ENCODE measurements around the gene MDH1.
A peak's percentile ranks its signal among the peaks of the same experiment; 100 is the strongest.

MDH1 gene

DNA sequence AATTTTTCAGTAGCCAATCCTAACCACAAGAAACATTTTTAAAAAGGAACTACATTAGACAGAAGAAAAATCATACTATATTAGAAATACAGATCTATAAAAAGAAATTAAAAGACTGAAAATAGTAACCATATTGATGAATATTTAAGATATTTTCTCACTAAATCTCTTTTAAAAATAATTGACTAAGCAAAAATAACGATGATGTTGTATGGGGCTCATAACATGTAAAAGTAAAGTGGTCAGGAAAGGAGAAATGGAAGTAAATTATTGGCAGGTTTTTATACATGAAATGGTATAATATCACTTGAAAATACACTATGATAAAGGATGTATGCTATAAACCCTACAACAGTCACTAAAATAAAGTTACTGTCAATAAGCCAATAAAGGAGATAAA, 5.9 kb upstream of the MDH1 start:
- no peaks in the 10 kb centered on the region for H3K36me3 ChIP-seq (replicated peaks; ENCODE audit: low read depth, low read length)
- H3K9ac ChIP-seq (ENCODE audit: low read length) = no peak overlapping the region
- H3K9me3 ChIP-seq (ENCODE audit: insufficient read depth, low read length) = no peaks in the 10 kb centered on the region
- TF ChIP-seq, protein P1, sequence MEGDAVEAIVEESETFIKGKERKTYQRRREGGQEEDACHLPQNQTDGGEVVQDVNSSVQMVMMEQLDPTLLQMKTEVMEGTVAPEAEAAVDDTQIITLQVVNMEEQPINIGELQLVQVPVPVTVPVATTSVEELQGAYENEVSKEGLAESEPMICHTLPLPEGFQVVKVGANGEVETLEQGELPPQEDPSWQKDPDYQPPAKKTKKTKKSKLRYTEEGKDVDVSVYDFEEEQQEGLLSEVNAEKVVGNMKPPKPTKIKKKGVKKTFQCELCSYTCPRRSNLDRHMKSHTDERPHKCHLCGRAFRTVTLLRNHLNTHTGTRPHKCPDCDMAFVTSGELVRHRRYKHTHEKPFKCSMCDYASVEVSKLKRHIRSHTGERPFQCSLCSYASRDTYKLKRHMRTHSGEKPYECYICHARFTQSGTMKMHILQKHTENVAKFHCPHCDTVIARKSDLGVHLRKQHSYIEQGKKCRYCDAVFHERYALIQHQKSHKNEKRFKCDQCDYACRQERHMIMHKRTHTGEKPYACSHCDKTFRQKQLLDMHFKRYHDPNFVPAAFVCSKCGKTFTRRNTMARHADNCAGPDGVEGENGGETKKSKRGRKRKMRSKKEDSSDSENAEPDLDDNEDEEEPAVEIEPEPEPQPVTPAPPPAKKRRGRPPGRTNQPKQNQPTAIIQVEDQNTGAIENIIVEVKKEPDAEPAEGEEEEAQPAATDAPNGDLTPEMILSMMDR (IDR thresholded peaks at IDR 0.05; ENCODE audit: low read depth, low read length) = no peak
- no peak for TF ChIP-seq EZH2phosphoT487 (IDR thresholded peaks at IDR 0.05; ENCODE audit: low read depth)
- H3K79me2 ChIP-seq (ENCODE audit: low read length) = peaks cover 15% of the 10 kb centered on the region
- no peaks in the 10 kb centered on the region for H4K20me1 ChIP-seq (ENCODE audit: insufficient read depth, low read length)
- H3K4me3 ChIP-seq (ENCODE audit: low read length) = no peak overlapping the region
- no peaks in the 10 kb centered on the region for H3K27me3 ChIP-seq (ENCODE audit: low read depth, low read length)
- no peak overlapping the region for H3K27ac ChIP-seq (ENCODE audit: low read length)
- H3K4me1 ChIP-seq (ENCODE audit: low read length) = peaks cover 10% of the 10 kb centered on the region
- no peak overlapping the region for H3K4me2 ChIP-seq (ENCODE audit: low read length)
- no peak overlapping the region for H2AFZ ChIP-seq (ENCODE audit: low read depth, low read length)

DNA sequence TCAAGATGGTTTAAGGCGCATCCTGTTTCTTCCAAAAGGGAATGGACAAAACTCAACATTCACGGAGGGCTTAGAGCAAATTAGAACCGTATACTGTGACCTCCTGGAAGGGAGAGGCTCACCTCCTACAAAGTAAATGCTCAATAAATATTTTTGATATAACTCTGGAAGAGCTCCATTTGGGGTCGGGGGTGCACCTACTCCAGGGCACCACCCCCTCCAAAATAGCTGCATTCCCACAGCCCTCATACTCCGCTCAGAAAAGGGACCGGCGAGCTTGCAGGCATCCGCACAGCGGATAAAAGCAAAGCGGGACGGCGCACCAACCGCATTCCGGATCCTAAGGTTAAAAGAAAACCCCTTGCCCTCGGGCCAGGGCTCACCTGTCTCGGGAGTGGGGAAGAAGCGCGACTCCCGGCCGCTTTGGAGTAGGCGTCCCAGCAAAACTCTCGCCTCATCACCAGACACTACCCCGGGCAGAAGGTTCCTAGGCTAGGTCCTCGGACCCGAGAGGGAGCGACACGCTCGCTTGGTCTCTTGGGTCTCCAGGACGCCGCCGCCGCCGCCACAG, 864 bp upstream of the MDH1 start:
- H3K9me3 ChIP-seq (ENCODE audit: insufficient read depth, low read length) = no peaks in the 10 kb centered on the region
- H3K9ac ChIP-seq (ENCODE audit: low read length) = peak overlapping the region; percentile 74
- TF ChIP-seq, protein P1 (IDR thresholded peaks at IDR 0.05; ENCODE audit: low read depth, low read length) = no peak
- TF ChIP-seq EZH2phosphoT487 (IDR thresholded peaks at IDR 0.05; ENCODE audit: low read depth) = no peak
- H3K36me3 ChIP-seq (replicated peaks; ENCODE audit: low read depth, low read length) = peaks cover 13% of the 10 kb centered on the region
- peak overlapping the region; percentile 94 for H3K4me3 ChIP-seq (ENCODE audit: low read length)
- H2AFZ ChIP-seq (ENCODE audit: low read depth, low read length) = peak overlapping the region; percentile 86
- H3K79me2 ChIP-seq (ENCODE audit: low read length) = peaks cover 57% of the 10 kb centered on the region
- H3K4me2 ChIP-seq (ENCODE audit: low read length) = peak overlapping the region; percentile 96
- H3K27me3 ChIP-seq (ENCODE audit: low read depth, low read length) = no peaks in the 10 kb centered on the region
- H3K27ac ChIP-seq (ENCODE audit: low read length) = peak overlapping the region; percentile 77
- H4K20me1 ChIP-seq (ENCODE audit: insufficient read depth, low read length) = 0 out of 2 replicates have a peak, but pooled peaks cover 3% of the 10 kb centered on the region
- peaks cover 18% of the 10 kb centered on the region for H3K4me1 ChIP-seq (ENCODE audit: low read length)

GRCh38 chr2:63589148-63589958, 590 bp downstream of the MDH1 start:
- TF ChIP-seq, protein P1 (IDR thresholded peaks at IDR 0.05; ENCODE audit: low read depth, low read length) = no peak
- TF ChIP-seq EZH2phosphoT487 (IDR thresholded peaks at IDR 0.05; ENCODE audit: low read depth) = no peak
- Histone ChIP-seq H4K20me1 (ENCODE audit: insufficient read depth, low read length) (peaks cover 3% of the 10 kb centered on the region; the same call in 1 of the 2 replicates), H2AFZ (ENCODE audit: low read depth, low read length) (peak overlapping the region; percentile 78)

GRCh38 chr2:63590626-63591408, 2.1 kb downstream of the MDH1 start:
- Histone ChIP-seq H3K79me2 (ENCODE audit: low read length) (peaks cover 70% of the 10 kb centered on the region), H3K4me2 (ENCODE audit: low read length) (no peak overlapping the region), H3K4me3 (ENCODE audit: low read length) (no peak overlapping the region), H2AFZ (ENCODE audit: low read depth, low read length) (no peak overlapping the region), H3K4me1 (ENCODE audit: low read length) (peaks cover 18% of the 10 kb centered on the region), H3K9me3 (ENCODE audit: insufficient read depth, low read length) (no peaks in the 10 kb centered on the region), H4K20me1 (ENCODE audit: insufficient read depth, low read length) (peaks cover 7% of the 10 kb centered on the region; the same call in 1 of the 2 replicates), H3K36me3 (replicated peaks; ENCODE audit: low read depth, low read length) (peaks cover 34% of the 10 kb centered on the region), H3K27ac (ENCODE audit: low read length) (no peak overlapping the region), H3K27me3 (ENCODE audit: low read depth, low read length) (no peaks in the 10 kb centered on the region), H3K9ac (ENCODE audit: low read length) (no peak overlapping the region)
- TF ChIP-seq, protein P1 (IDR thresholded peaks at IDR 0.05; ENCODE audit: low read depth, low read length) = no peak
- TF ChIP-seq EZH2phosphoT487 (IDR thresholded peaks at IDR 0.05; ENCODE audit: low read depth) = no peak

More at GRCh38 chr2:63589148-63589958, 590 bp downstream of the MDH1 start:
- Histone ChIP-seq H3K4me3 (ENCODE audit: low read length) (peak overlapping the region; percentile 94), H3K79me2 (ENCODE audit: low read length) (peaks cover 67% of the 10 kb centered on the region), H3K27me3 (ENCODE audit: low read depth, low read length) (no peaks in the 10 kb centered on the region), H3K9ac (ENCODE audit: low read length) (peak overlapping the region; percentile 90), H3K4me2 (ENCODE audit: low read length) (peak overlapping the region; percentile 83), H3K9me3 (ENCODE audit: insufficient read depth, low read length) (no peaks in the 10 kb centered on the region), H3K4me1 (ENCODE audit: low read length) (peaks cover 18% of the 10 kb centered on the region), H3K36me3 (replicated peaks; ENCODE audit: low read depth, low read length) (peaks cover 20% of the 10 kb centered on the region), H3K27ac (ENCODE audit: low read length) (peak overlapping the region; percentile 61)
